Measurements from ENCODE around the gene TAS1R2.

The TAS1R2 gene

GRCh38 chr1:18799454-18799853 lies 60.0 kb downstream of the TAS1R2 start:
- no peak for DNase-seq (ENCODE audit: low read depth)

DNA sequence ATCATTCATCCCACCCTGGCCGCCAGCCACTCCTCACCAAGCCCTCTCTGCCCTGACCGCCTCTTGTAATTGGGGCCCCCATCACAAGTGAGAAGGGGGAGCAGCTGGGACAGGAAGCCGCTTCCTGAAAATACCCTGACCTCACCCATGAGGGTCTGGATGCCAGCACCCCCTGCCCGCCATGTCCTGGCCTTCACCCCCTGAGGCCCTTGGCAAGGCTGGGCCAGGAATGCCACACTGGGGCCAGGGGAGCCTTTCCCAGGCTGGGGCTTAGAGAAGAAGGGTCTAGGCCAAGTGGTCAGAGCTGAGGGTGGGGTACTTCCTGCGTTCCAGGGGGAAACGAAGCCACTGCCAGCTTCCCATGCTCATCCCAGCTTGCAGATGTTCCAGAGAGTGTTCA lies 60.5 kb downstream of the TAS1R2 start:
- no peak for DNase-seq (ENCODE audit: low read depth)

DNA sequence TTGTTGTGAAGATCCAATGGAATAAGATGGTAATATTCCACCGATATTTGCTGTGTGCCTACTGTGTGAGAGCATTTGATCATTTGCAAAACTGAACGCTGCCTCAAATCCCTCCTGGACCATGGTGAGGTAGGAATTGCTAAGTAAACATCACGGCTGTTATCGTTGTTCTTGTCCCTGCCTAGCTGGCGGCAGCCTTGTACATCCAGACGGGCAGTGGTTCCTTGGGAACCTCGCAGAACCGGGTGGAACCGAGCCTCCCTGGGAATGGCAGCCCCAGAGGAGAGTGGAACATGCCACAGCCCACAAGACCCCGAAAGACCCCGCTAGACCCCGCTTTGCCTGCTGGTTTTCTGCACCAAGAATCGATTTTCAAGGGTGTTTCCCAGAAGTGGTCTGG lies 60.9 kb downstream of the TAS1R2 start:
- no peak for DNase-seq (ENCODE audit: low read depth)

DNA sequence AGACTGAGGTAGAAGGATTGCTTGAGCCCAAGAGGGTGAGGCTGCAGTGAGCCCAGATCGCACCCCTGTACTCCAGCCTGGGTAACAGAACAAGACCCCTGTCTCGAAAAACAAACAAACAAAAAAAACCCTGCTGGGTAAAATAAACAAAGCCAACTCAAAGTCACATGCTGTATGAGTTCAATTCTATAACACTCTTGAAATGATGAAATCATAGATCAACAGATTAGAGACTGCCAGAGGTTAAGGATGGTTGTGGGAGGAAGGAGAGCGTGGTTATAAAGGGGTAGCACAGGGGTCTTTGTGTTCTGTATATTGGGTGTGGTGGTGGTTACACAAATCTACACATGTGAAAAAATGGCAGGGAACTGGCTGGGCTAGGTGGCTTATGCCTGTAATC lies 62.5 kb downstream of the TAS1R2 start:
- DNase-seq (ENCODE audit: low read depth), result no peak

- no peak for DNase-seq (ENCODE audit: low read depth)
Observed at GRCh38 chr1:18795002-18795689, 64.3 kb downstream of the TAS1R2 start.

GRCh38 chr1:18794561-18794960 lies 64.9 kb downstream of the TAS1R2 start:
- DNase-seq (ENCODE audit: low read depth), result no peak

DNA sequence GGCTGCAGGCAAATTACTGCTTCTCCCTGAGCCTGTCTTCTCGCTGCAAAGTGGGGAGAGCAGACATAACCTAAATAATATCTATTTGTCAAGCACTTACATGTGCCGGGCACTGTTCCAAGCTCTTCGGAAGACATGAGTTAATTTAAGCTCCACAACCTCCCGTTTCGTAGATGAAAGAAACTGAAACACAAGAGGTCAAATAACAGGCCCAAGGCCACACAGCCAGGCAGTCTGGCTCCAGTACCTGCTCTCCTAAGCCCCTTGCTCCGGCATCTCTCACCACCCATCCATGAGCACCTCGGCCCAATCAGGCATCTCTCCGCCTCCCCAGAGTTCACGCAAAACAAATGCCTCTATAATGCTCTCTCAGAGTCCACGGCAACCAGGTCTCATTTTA lies 65.4 kb downstream of the TAS1R2 start:
- no peak for DNase-seq (ENCODE audit: low read depth)

- DNase-seq (ENCODE audit: low read depth), result no peak
Observed at GRCh38 chr1:18793164-18793563, 66.3 kb downstream of the TAS1R2 start.

GRCh38 chr1:18792747-18793146 lies 66.7 kb downstream of the TAS1R2 start:
- no peak for DNase-seq (ENCODE audit: low read depth)
